KMS-11 (cell line): ENCODE data around the gene MTPN.

Experiments
- H2AFZ ChIP-seq: fragments of 200-600 bp; sonication (generic); 2 replicates; pipeline ENCODE4 v1.6.1; 2016; ENCODE audit warnings: antibody characterized with exemption, mixed run types, low read depth
- H3K27ac ChIP-seq: fragments of 200-600 bp; sonication (generic); 2 replicates; pipeline ENCODE4 v1.6.1; 2016; ENCODE audit warnings: mild to moderate bottlenecking, mixed run types
- H3K27me3 ChIP-seq: fragments of 200-600 bp; sonication (generic); 2 replicates; pipeline ENCODE4 v1.6.1; 2017; ENCODE audit warnings: mild to moderate bottlenecking, low read depth, mixed run types, moderate library complexity; ENCODE audit not compliant: insufficient read depth
- H3K36me3 ChIP-seq: fragments of 200-600 bp; sonication (generic); 2 replicates; pipeline ENCODE4 v1.6.1; 2017; ENCODE audit warnings: mild to moderate bottlenecking, mixed run types; ENCODE audit not compliant: insufficient read depth
- H3K4me1 ChIP-seq: fragments of 200-600 bp; sonication (generic); 2 replicates; pipeline ENCODE4 v1.6.1; 2016; ENCODE audit warnings: mild to moderate bottlenecking, low read depth, mixed run types; ENCODE audit not compliant: poor library complexity, severe bottlenecking
- H3K4me2 ChIP-seq: fragments of 200-600 bp; sonication (generic); 2 replicates; pipeline ENCODE4 v1.7.0; 2016; ENCODE audit warnings: mild to moderate bottlenecking, mixed run types
- H3K4me3 ChIP-seq: fragments of 200-600 bp; sonication (generic); IDR thresholded peaks from 2 replicates; pipeline ENCODE4 v1.6.1; 2017; ENCODE audit warnings: low read depth, low read length, mixed read lengths; ENCODE audit not compliant: insufficient read depth
- H3K79me2 ChIP-seq: fragments of 200-600 bp; sonication (generic); 2 replicates; pipeline ENCODE4 v1.6.1; 2016; ENCODE audit warnings: low read depth, mixed run types; ENCODE audit not compliant: insufficient read depth
- H3K9ac ChIP-seq: fragments of 200-600 bp; sonication (generic); 2 replicates; pipeline ENCODE4 v1.6.1; 2016; ENCODE audit warnings: mild to moderate bottlenecking, mixed run types
- H4K20me1 ChIP-seq: fragments of 200-600 bp; sonication (generic); 2 replicates; pipeline ENCODE4 v1.6.1; 2016; ENCODE audit warnings: mild to moderate bottlenecking, mixed run types; ENCODE audit not compliant: insufficient read depth
- CTCF ChIP-seq: fragments of 200-600 bp; sonication (generic); conservative IDR thresholded peaks from 2 replicates; pipeline ENCODE4 v1.6.1; 2017; ENCODE audit warnings: low read depth, mild to moderate bottlenecking, antibody characterized with exemption, low read length, moderate library complexity, mixed read lengths

MTPN gene

GRCh38 chr7:135905355-135905754 lies 71.8 kb downstream of the MTPN start:
- Histone ChIP-seq H3K27ac (peak overlapping the region; percentile 58), H3K4me3 (no peak overlapping the region), H3K27me3 (no peaks in the 10 kb centered on the region), H3K79me2 (no peaks in the 10 kb centered on the region), H3K4me1 (peaks cover 54% of the 10 kb centered on the region), H4K20me1 (no peaks in the 10 kb centered on the region), H3K9ac (no peak overlapping the region), H3K4me2 (peak overlapping the region; percentile 29), H2AFZ (peak overlapping the region; percentile 16; the same call in 1 of the 2 replicates), H3K36me3 (no peaks in the 10 kb centered on the region)
- no peak for TF ChIP-seq CTCF

- H3K36me3 ChIP-seq, result no peaks in the 10 kb centered on the region
- no peak overlapping the region for H3K9ac ChIP-seq
- H3K27ac ChIP-seq, result peak overlapping the region; percentile 58; the same call in 1 of the 2 replicates
- H3K4me3 ChIP-seq, result no peak overlapping the region
- peak overlapping the region; percentile 29 for H3K4me2 ChIP-seq
- no peak overlapping the region for H2AFZ ChIP-seq
- H3K27me3 ChIP-seq, result no peaks in the 10 kb centered on the region
- no peaks in the 10 kb centered on the region for H3K79me2 ChIP-seq
- H4K20me1 ChIP-seq, result no peaks in the 10 kb centered on the region
- TF ChIP-seq CTCF, result no peak
- peaks cover 48% of the 10 kb centered on the region for H3K4me1 ChIP-seq
Measured at GRCh38 chr7:135904282-135904681, 72.9 kb downstream of the MTPN start.

DNA sequence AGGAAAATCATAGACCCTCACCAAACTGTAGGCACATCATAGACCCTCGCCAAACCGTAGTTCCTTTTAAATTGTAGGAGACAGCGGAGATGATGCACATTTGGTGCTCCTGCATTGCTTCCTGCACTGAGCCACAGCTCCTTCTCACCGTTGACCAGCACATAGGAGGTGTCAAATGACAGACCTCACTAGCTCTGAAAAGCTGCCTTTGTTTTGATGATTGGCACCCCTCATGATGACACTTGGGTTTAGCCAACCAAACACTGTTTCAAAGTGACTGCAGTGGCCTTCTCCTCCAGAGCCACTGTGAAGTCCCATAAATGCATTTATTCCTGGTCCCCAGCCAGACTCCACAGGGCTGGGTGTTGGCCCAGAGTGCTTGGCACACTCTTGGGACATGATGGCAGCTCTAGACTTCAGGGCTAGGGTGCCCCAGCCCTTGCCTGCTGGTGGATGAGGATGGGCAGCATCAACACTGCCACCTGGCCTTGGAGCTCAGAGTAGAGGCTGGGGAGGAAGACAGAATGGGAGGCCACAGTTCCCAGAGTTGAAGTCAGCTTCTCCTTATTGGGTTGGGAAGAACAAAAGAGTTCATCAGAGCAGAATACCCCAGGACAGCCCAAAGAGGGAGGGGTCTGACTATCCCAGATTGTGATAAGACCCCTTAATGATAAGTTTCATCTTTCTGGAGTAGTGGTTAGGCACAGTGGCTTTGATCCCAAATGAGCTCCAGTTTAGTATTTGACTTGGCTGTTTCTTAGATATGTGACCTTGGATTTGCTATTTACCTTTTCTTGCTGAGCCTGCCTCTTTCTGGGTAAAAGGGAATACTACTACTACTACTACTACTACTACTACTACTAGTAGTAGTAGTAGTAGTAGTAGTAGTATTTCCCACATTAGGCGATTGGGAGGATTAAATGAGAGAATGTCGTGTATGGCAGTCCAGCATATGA lies 75.3 kb downstream of the MTPN start:
- no peak overlapping the region for H2AFZ ChIP-seq
- H3K4me2 ChIP-seq, result no peak overlapping the region
- H3K4me3 ChIP-seq, result no peak overlapping the region
- H3K9ac ChIP-seq, result no peak overlapping the region
- peaks cover 34% of the 10 kb centered on the region for H3K4me1 ChIP-seq
- H3K36me3 ChIP-seq, result no peaks in the 10 kb centered on the region
- H3K27ac ChIP-seq, result no peak overlapping the region
- no peaks in the 10 kb centered on the region for H3K79me2 ChIP-seq
- H3K27me3 ChIP-seq, result no peaks in the 10 kb centered on the region
- no peak for TF ChIP-seq CTCF
- H4K20me1 ChIP-seq, result no peaks in the 10 kb centered on the region

- no peak overlapping the region for H3K27ac ChIP-seq
- TF ChIP-seq CTCF, result no peak
- H3K9ac ChIP-seq, result no peak overlapping the region
- no peaks in the 10 kb centered on the region for H3K79me2 ChIP-seq
- H3K36me3 ChIP-seq, result no peaks in the 10 kb centered on the region
- H3K27me3 ChIP-seq, result no peaks in the 10 kb centered on the region
- H2AFZ ChIP-seq, result no peak overlapping the region
- no peaks in the 10 kb centered on the region for H4K20me1 ChIP-seq
- no peak overlapping the region for H3K4me3 ChIP-seq
- H3K4me2 ChIP-seq, result no peak overlapping the region
- peaks cover 17% of the 10 kb centered on the region for H3K4me1 ChIP-seq
Measured at GRCh38 chr7:135900065-135900546, 77.1 kb downstream of the MTPN start.
